ENCODE results near the gene RAB20.

- TF ChIP-seq, protein P1, sequence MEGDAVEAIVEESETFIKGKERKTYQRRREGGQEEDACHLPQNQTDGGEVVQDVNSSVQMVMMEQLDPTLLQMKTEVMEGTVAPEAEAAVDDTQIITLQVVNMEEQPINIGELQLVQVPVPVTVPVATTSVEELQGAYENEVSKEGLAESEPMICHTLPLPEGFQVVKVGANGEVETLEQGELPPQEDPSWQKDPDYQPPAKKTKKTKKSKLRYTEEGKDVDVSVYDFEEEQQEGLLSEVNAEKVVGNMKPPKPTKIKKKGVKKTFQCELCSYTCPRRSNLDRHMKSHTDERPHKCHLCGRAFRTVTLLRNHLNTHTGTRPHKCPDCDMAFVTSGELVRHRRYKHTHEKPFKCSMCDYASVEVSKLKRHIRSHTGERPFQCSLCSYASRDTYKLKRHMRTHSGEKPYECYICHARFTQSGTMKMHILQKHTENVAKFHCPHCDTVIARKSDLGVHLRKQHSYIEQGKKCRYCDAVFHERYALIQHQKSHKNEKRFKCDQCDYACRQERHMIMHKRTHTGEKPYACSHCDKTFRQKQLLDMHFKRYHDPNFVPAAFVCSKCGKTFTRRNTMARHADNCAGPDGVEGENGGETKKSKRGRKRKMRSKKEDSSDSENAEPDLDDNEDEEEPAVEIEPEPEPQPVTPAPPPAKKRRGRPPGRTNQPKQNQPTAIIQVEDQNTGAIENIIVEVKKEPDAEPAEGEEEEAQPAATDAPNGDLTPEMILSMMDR (IDR thresholded peaks at IDR 0.05), result no peak
- TF ChIP-seq EZH2 (IDR thresholded peaks at IDR 0.05; ENCODE audit: borderline replicate concordance, insufficient read depth, low read depth, low read length, poor library complexity, severe bottlenecking), result no peak
These were observed 81.9 kb downstream of the RAB20 start for GRCh38 chr13:110479648-110480047.
